ENCODE measurements around the gene PROCA1.
A peak's percentile ranks its signal among the peaks of the same experiment; 100 is the strongest.
"Not testable (repeated sequence)": the region's sequence is repeated elsewhere in the genome, so short reads cannot be mapped to it uniquely, and the experiment has no call there.

PROCA1 gene

GRCh38 chr17:28662527-28662829, 49.2 kb downstream of the PROCA1 start:
- H3K23ac ChIP-seq (ENCODE audit: low read depth, low read length, poor library complexity), result no peak overlapping the region
- peaks cover 4 to 9% of the 10 kb centered on the region in 2 donors for H3K9me3 ChIP-seq (replicated peaks in 1 of 2; ENCODE audit: control insufficient read depth in 2 of 2, insufficient read depth in 1 of 2, low read depth in 1 of 2, low read length in 2 of 2)
- H2AK5ac ChIP-seq (ENCODE audit: low read depth, low read length), result no peak overlapping the region
- no peak overlapping the region for H3K14ac ChIP-seq (ENCODE audit: low read length)
- H3K4me3 ChIP-seq (ENCODE audit: low read length in 2 of 2), result peak overlapping the region; percentile 80 to 96
- peak overlapping the region; percentile 35 for H3K27ac ChIP-seq (replicated peaks; ENCODE audit: low read length)
- peak overlapping the region; percentile 96 for H2AFZ ChIP-seq (ENCODE audit: low read length)
- no peak for DNase-seq (ENCODE audit: low spot score)
- WGBS, 2 donors (ENCODE audit: extremely low coverage in 2 of 2, insufficient read length in 2 of 2, insufficient replicate concordance in 1 of 2), result no CpG with 5 or more reads among the region's 10 CpGs
- peak overlapping the region; percentile 55 for H3K4me2 ChIP-seq (ENCODE audit: insufficient read depth, low read length, poor library complexity, severe bottlenecking)
- H4K8ac ChIP-seq (ENCODE audit: low read depth, low read length), result no peak overlapping the region
- peaks cover 17 to 64% of the 10 kb centered on the region in 2 donors for H3K36me3 ChIP-seq (replicated peaks in 1 of 2; ENCODE audit: control insufficient read depth in 2 of 2, insufficient read depth in 2 of 2, low read length in 2 of 2)
- no peak overlapping the region for H2BK120ac ChIP-seq (ENCODE audit: low read depth, low read length)
- peaks cover 9% of the 10 kb centered on the region for H3K79me1 ChIP-seq (ENCODE audit: low read depth, low read length)
- H3K27me3 ChIP-seq (ENCODE audit: control insufficient read depth in 3 of 3, insufficient read depth in 3 of 3, low read depth in 1 of 3, low read length in 3 of 3), result no peaks in the 10 kb centered on the region
- no peak overlapping the region for H2BK15ac ChIP-seq (ENCODE audit: low read length)
- no peak overlapping the region for H4K91ac ChIP-seq (ENCODE audit: low read depth, low read length, poor library complexity)
- peak overlapping the region; percentile 86 for H3K18ac ChIP-seq (ENCODE audit: low read length)
- peak overlapping the region; percentile 85 for H3K9ac ChIP-seq (ENCODE audit: low read depth, low read length, poor library complexity)
- no peak overlapping the region for H3K4ac ChIP-seq (ENCODE audit: low read length)
- H3K4me1 ChIP-seq (ENCODE audit: control insufficient read depth in 2 of 2, insufficient read depth in 1 of 2, low read depth in 1 of 2, low read length in 2 of 2), result peaks cover 2 to 10% of the 10 kb centered on the region in 2 donors
- no peak overlapping the region for H2BK12ac ChIP-seq (ENCODE audit: low read length)
- H2BK5ac ChIP-seq (ENCODE audit: low read length), result peak overlapping the region; percentile 30

DNA sequence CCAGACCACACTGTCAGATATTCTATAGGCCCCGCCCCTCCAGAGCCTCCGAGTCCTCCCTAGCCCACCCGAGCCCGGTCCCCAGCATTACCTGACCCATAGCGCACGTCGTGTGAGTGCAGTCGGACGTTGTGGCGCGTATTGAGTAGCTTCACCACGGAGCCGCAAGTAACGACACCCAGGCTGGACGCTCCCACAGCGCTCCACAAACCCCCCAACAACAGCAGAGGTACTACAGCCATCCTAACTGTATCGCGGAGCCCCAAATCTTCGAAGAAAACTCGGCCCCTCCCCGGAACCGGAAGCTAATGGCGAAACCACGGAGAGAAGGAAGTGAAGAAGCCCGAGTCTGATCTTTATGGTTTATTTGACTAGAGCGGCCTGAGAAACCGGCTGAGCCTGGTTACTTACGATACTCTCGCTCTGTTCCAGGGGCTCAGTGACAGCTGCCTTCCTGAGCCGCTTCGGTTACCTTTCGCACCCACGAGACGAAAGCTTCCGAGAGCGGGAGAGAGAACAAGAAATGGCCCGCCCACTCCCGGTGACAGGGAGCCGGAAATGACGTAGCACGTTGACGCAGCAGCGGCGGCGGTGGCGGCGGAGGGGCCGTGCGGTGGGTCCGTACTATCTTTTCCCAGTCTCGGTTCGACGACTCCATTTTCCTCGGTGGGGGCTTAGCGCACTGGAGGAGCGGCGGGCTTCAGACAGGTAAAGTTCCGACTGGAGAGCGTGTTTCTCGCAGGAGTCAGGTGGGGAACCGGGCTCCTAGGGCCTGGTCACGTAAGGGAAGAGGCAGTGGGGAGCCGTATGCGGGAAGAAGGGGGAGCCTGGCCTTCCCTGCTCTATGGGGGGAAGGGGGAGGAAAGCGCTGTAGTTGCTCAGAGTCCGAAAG, 49.8 kb downstream of the PROCA1 start, which contains the start of the genes SDF2 and SUPT6H:
Gene SDF2, minus strand, starts transcription at position 272 of the 892 bp plus-strand sequence. Its CDS starts 30 bp downstream, at position 242.
Gene SUPT6H, plus strand, starts transcription at position 571 of the 892 bp plus-strand sequence. CDS start 11,197 bp downstream, outside the sequence.
- H3K18ac ChIP-seq (ENCODE audit: low read length), result peak within 1 kb of the TSS; percentile 93
- no peak within 1 kb of the TSS for H2BK15ac ChIP-seq (ENCODE audit: low read length)
- H3K9ac ChIP-seq (ENCODE audit: low read depth, low read length, poor library complexity), result peak within 1 kb of the TSS; percentile 92
- no peak within 1 kb of the TSS for H4K91ac ChIP-seq (ENCODE audit: low read depth, low read length, poor library complexity)
- H2AK5ac ChIP-seq (ENCODE audit: low read depth, low read length), result no peak within 1 kb of the TSS
- H3K14ac ChIP-seq (ENCODE audit: low read length), result no peak within 1 kb of the TSS
- peak within 1 kb of the TSS; percentile 83 for H3K23ac ChIP-seq (ENCODE audit: low read depth, low read length, poor library complexity)
- peak within 1 kb of the TSS; percentile 96 for H2AFZ ChIP-seq (ENCODE audit: low read length)
- H3K36me3 ChIP-seq (replicated peaks in 1 of 2; ENCODE audit: control insufficient read depth in 2 of 2, insufficient read depth in 2 of 2, low read length in 2 of 2), result peaks cover 17 to 67% of the 10 kb centered on the region in 2 donors
- H3K4me2 ChIP-seq (ENCODE audit: insufficient read depth, low read length, poor library complexity, severe bottlenecking), result peak within 1 kb of the TSS; percentile 58
- H3K79me1 ChIP-seq (ENCODE audit: low read depth, low read length), result peaks cover 9% of the 10 kb centered on the region
- H3K27me3 ChIP-seq (ENCODE audit: control insufficient read depth in 3 of 3, insufficient read depth in 3 of 3, low read depth in 1 of 3, low read length in 3 of 3), result no peaks in the 10 kb centered on the region
- peak within 1 kb of the TSS; percentile 80 to 96 for H3K4me3 ChIP-seq (ENCODE audit: low read length in 2 of 2)
- no CpG with 5 or more reads among the region's 66 CpGs for WGBS, 2 donors (ENCODE audit: extremely low coverage in 2 of 2, insufficient read length in 2 of 2, insufficient replicate concordance in 1 of 2)
- peak within 1 kb of the TSS; percentile 30 for H2BK5ac ChIP-seq (ENCODE audit: low read length)
- no peak within 1 kb of the TSS for H2BK120ac ChIP-seq (ENCODE audit: low read depth, low read length)
- H3K27ac ChIP-seq (replicated peaks; ENCODE audit: low read length), result peak within 1 kb of the TSS; percentile 78
- H3K9me3 ChIP-seq (replicated peaks in 1 of 2; ENCODE audit: control insufficient read depth in 2 of 2, insufficient read depth in 1 of 2, low read depth in 1 of 2, low read length in 2 of 2), result peaks cover 4 to 9% of the 10 kb centered on the region in 2 donors
- H3K4me1 ChIP-seq (ENCODE audit: control insufficient read depth in 2 of 2, insufficient read depth in 1 of 2, low read depth in 1 of 2, low read length in 2 of 2), result peaks cover 2 to 8% of the 10 kb centered on the region in 2 donors
- peak; percentile 84 for DNase-seq (ENCODE audit: low spot score)
- H3K4ac ChIP-seq (ENCODE audit: low read length), result no peak within 1 kb of the TSS
- H4K8ac ChIP-seq (ENCODE audit: low read depth, low read length), result no peak within 1 kb of the TSS
- no peak within 1 kb of the TSS for H2BK12ac ChIP-seq (ENCODE audit: low read length)

GRCh38 chr17:28659497-28659881, 52.2 kb downstream of the PROCA1 start:
- not testable (repeated sequence) for H3K23ac ChIP-seq (ENCODE audit: low read depth, low read length, poor library complexity); H3K4me3 ChIP-seq (ENCODE audit: low read length in 2 of 2); H2AFZ ChIP-seq (ENCODE audit: low read length); H3K4me1 ChIP-seq (ENCODE audit: control insufficient read depth in 2 of 2, insufficient read depth in 1 of 2, low read depth in 1 of 2, low read length in 2 of 2); H2BK15ac ChIP-seq (ENCODE audit: low read length); DNase-seq (ENCODE audit: low spot score); H4K91ac ChIP-seq (ENCODE audit: low read depth, low read length, poor library complexity); H3K9ac ChIP-seq (ENCODE audit: low read depth, low read length, poor library complexity); H3K9me3 ChIP-seq (replicated peaks in 1 of 2; ENCODE audit: control insufficient read depth in 2 of 2, insufficient read depth in 1 of 2, low read depth in 1 of 2, low read length in 2 of 2); H3K27me3 ChIP-seq (ENCODE audit: control insufficient read depth in 3 of 3, insufficient read depth in 3 of 3, low read depth in 1 of 3, low read length in 3 of 3); H2BK120ac ChIP-seq (ENCODE audit: low read depth, low read length); H2BK5ac ChIP-seq (ENCODE audit: low read length); H3K14ac ChIP-seq (ENCODE audit: low read length); H4K8ac ChIP-seq (ENCODE audit: low read depth, low read length); H3K27ac ChIP-seq (replicated peaks; ENCODE audit: low read length); H3K18ac ChIP-seq (ENCODE audit: low read length); H2BK12ac ChIP-seq (ENCODE audit: low read length); H3K4me2 ChIP-seq (ENCODE audit: insufficient read depth, low read length, poor library complexity, severe bottlenecking); H2AK5ac ChIP-seq (ENCODE audit: low read depth, low read length); H3K4ac ChIP-seq (ENCODE audit: low read length)
- peaks cover 12% of the 10 kb centered on the region for H3K79me1 ChIP-seq (ENCODE audit: low read depth, low read length)
- no CpG with 5 or more reads among the region's 23 CpGs for WGBS, 2 donors (ENCODE audit: extremely low coverage in 2 of 2, insufficient read length in 2 of 2, insufficient replicate concordance in 1 of 2)
- peaks cover 22 to 62% of the 10 kb centered on the region in 2 donors for H3K36me3 ChIP-seq (replicated peaks in 1 of 2; ENCODE audit: control insufficient read depth in 2 of 2, insufficient read depth in 2 of 2, low read length in 2 of 2)

GRCh38 chr17:28658766-28659496, 52.8 kb downstream of the PROCA1 start:
- Histone ChIP-seq H3K79me1 (ENCODE audit: low read depth, low read length) (peaks cover 12% of the 10 kb centered on the region), H3K36me3 (replicated peaks in 1 of 2; ENCODE audit: control insufficient read depth in 2 of 2, insufficient read depth in 2 of 2, low read length in 2 of 2) (peaks cover 23 to 64% of the 10 kb centered on the region in 2 donors)
- not testable (repeated sequence) for H3K4ac ChIP-seq (ENCODE audit: low read length); H3K4me1 ChIP-seq (ENCODE audit: control insufficient read depth in 2 of 2, insufficient read depth in 1 of 2, low read depth in 1 of 2, low read length in 2 of 2); H3K27me3 ChIP-seq (ENCODE audit: control insufficient read depth in 3 of 3, insufficient read depth in 3 of 3, low read depth in 1 of 3, low read length in 3 of 3); H2AFZ ChIP-seq (ENCODE audit: low read length); H3K27ac ChIP-seq (replicated peaks; ENCODE audit: low read length); H2BK5ac ChIP-seq (ENCODE audit: low read length); H3K14ac ChIP-seq (ENCODE audit: low read length); H3K18ac ChIP-seq (ENCODE audit: low read length); H2BK120ac ChIP-seq (ENCODE audit: low read depth, low read length); H2AK5ac ChIP-seq (ENCODE audit: low read depth, low read length); H4K91ac ChIP-seq (ENCODE audit: low read depth, low read length, poor library complexity); H3K23ac ChIP-seq (ENCODE audit: low read depth, low read length, poor library complexity); H3K9ac ChIP-seq (ENCODE audit: low read depth, low read length, poor library complexity); H3K4me2 ChIP-seq (ENCODE audit: insufficient read depth, low read length, poor library complexity, severe bottlenecking); H3K4me3 ChIP-seq (ENCODE audit: low read length in 2 of 2); H3K9me3 ChIP-seq (replicated peaks in 1 of 2; ENCODE audit: control insufficient read depth in 2 of 2, insufficient read depth in 1 of 2, low read depth in 1 of 2, low read length in 2 of 2); DNase-seq (ENCODE audit: low spot score); H2BK12ac ChIP-seq (ENCODE audit: low read length); H4K8ac ChIP-seq (ENCODE audit: low read depth, low read length); H2BK15ac ChIP-seq (ENCODE audit: low read length)
- WGBS, 2 donors (ENCODE audit: extremely low coverage in 2 of 2, insufficient read length in 2 of 2, insufficient replicate concordance in 1 of 2), result no CpG with 5 or more reads among the region's 46 CpGs
